Gastroesophageal sphincter (tissue), 4 donors: ENCODE results near the gene KLF17. TPM values are rescaled to one million over a fixed set of nuclear protein-coding genes. Genes with fewer than 3 reads are reported as not detected.

ENCODE experiments used
- ATAC-seq: fragments of 150-250 bp; one replicate; pipeline ENCODE4 v1.9.1; 2016; ENCODE audit warnings: mild to moderate bottlenecking, moderate library complexity
- H3K27ac ChIP-seq, 4 donors: fragments of 200-600 bp; sonication (generic) in 3 of 4; 1 replicate in 3 of 4; 2 replicates in 1 of 4; pipeline ENCODE4 v1.5.1; 2016 to 2019
- H3K27me3 ChIP-seq: fragments of 200-600 bp; sonication (generic); one replicate; pipeline ENCODE4 v1.5.1; 2019
- H3K36me3 ChIP-seq, 2 donors: fragments of 200-600 bp; sonication (generic); one replicate each; pipeline ENCODE4 v1.5.1; 2019; ENCODE audit warnings: control low read depth in 1 of 2
- H3K4me1 ChIP-seq, 3 donors: fragments of 200-600 bp; sonication (generic); 1 replicate in 2 of 3; 2 replicates in 1 of 3; pipeline ENCODE4 v1.5.1; 2016 to 2019; ENCODE audit warnings: control low read depth in 2 of 3
- H3K4me3 ChIP-seq, 2 donors: fragments of 200-600 bp; sonication (generic); one replicate each; pipeline ENCODE4 v1.5.1; 2019; ENCODE audit warnings: mild to moderate bottlenecking in 1 of 2, moderate library complexity in 1 of 2
- H3K9me3 ChIP-seq, 3 donors: fragments of 200-600 bp; sonication (generic); one replicate each; pipeline ENCODE4 v1.5.1; 2017 to 2019; ENCODE audit warnings: control low read depth in 2 of 3
- CTCF ChIP-seq, 4 experiments: fragments of 200-600 bp in 2 of 4; fragments of 450-650 bp in 2 of 4; sonication (generic) in 1 of 4; IDR thresholded peaks; one replicate each; pipeline ENCODE4 v1.5.1; 2017 to 2019; ENCODE audit warnings: antibody characterized with exemption in 4 of 4, mild to moderate bottlenecking in 2 of 4, moderate library complexity in 2 of 4
- EP300 ChIP-seq: sonication (generic); formaldehyde crosslinking; IDR thresholded peaks from one replicate; pipeline ENCODE4 v1.6.1; 2017; ENCODE audit warnings: antibody characterized with exemption, mild to moderate bottlenecking
- POLR2A ChIP-seq, 2 donors: fragments of 450-650 bp; IDR thresholded peaks; one replicate each; pipeline ENCODE4 v1.6.1; 2017; ENCODE audit warnings: antibody characterized with exemption in 2 of 2, mild to moderate bottlenecking in 2 of 2, moderate library complexity in 1 of 2
- POLR2AphosphoS5 ChIP-seq: sonication (generic); formaldehyde crosslinking; IDR thresholded peaks from one replicate; pipeline ENCODE4 v1.6.1; 2017; ENCODE audit warnings: antibody characterized with exemption
- WGBS, 2 donors: methylation state at CpG; one replicate each; pipeline ENCODE4 v1.1.5; 2018; ENCODE audit warnings: low coverage in 1 of 2; 5-methylcytosine and 5-hydroxymethylcytosine counted together
- total RNA-seq, 4 donors: library from RNA; depleted of rRNA; stranded (reverse); fragments of >200 nt; gene quantifications; one replicate each; pipeline ENCODE4 v1.1.0, GENCODE V29; 2016

Gene KLF17
- total RNA-seq, 4 donors from 2014 or later = 0.13 to 1.3 (median 0.41) TPM

GRCh38 chr1:44108241-44108640 lies 10.4 kb upstream of the KLF17 start:
- WGBS, 2 donors = 80% methylated on average over 1 of the region's 1 CpG
- H3K27ac ChIP-seq = no peak overlapping the region
- H3K9me3 ChIP-seq = no peaks in the 10 kb centered on the region
- H3K4me1 ChIP-seq = no peaks in the 10 kb centered on the region
- H3K36me3 ChIP-seq = no peaks in the 10 kb centered on the region
- no peak overlapping the region for H3K4me3 ChIP-seq
- H3K27me3 ChIP-seq = peaks cover 12% of the 10 kb centered on the region
- no peak for TF ChIP-seq EP300
- TF ChIP-seq POLR2A (IDR thresholded peaks at IDR 0.05) = no peak
- TF ChIP-seq POLR2AphosphoS5 = no peak
- TF ChIP-seq CTCF (IDR thresholded peaks at IDR 0.05) = no peak
- no peak for ATAC-seq

DNA sequence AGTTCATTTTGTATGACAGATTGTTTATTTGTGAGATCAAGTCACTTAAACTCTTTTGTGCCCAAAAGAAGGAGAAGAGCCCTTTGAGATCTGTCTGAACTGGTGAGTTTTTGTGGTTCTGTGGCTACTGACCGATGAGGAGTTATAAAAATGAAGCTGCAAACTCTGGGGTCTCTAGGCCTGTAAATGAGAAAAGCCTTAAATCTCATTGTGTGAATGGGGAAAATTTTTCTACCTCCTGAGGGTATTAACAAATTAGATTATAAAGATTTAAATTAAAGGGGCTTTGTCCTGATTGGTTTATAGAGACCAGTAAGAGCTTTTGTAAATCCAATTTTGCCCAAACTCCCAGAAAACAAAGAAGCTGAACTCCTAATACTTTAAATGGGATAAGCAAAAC lies 9.7 kb upstream of the KLF17 start:
- 100% methylated on average over 1 of the region's 1 CpG for WGBS, 2 donors
- Histone ChIP-seq H3K27me3 (peaks cover 5% of the 10 kb centered on the region), H3K4me1 (no peaks in the 10 kb centered on the region), H3K9me3 (no peaks in the 10 kb centered on the region), H3K4me3 (no peak overlapping the region), H3K36me3 (no peaks in the 10 kb centered on the region), H3K27ac (no peak overlapping the region)
- ATAC-seq = no peak
- no peak for TF ChIP-seq EP300
- TF ChIP-seq CTCF (IDR thresholded peaks at IDR 0.05) = no peak
- no peak for TF ChIP-seq POLR2A (IDR thresholded peaks at IDR 0.05)
- no peak for TF ChIP-seq POLR2AphosphoS5

DNA sequence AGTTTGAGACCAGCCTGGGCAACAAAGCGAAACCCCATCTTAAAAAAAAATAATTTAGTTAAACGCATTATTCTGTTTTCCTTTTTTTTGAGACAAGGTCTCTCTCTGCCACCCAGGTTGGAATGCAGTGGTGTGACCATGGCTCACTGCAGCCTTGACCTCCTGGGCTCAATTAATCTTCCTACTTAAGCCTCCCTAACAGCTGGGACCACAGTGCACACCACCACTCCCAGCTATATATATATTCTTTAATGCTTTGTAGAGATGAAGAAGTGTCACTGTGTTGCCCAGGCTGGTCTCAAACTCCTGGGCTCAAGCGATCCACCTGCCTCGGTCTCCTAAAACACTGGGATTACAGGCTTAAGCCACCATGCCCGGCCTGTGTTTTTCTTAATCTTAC lies 7.7 kb upstream of the KLF17 start:
- H3K4me1 ChIP-seq = no peaks in the 10 kb centered on the region
- 92 to 100% methylated on average over 5 of the region's 5 CpGs for WGBS, 2 donors
- H3K36me3 ChIP-seq = no peaks in the 10 kb centered on the region
- H3K27me3 ChIP-seq = peaks cover 5% of the 10 kb centered on the region
- TF ChIP-seq POLR2A (IDR thresholded peaks at IDR 0.05) = no peak
- TF ChIP-seq CTCF (IDR thresholded peaks at IDR 0.05) = no peak
- TF ChIP-seq POLR2AphosphoS5 = no peak
- TF ChIP-seq EP300 = no peak
- H3K4me3 ChIP-seq = no peak overlapping the region
- H3K9me3 ChIP-seq = no peaks in the 10 kb centered on the region
- no peak overlapping the region for H3K27ac ChIP-seq
- no peak for ATAC-seq

DNA sequence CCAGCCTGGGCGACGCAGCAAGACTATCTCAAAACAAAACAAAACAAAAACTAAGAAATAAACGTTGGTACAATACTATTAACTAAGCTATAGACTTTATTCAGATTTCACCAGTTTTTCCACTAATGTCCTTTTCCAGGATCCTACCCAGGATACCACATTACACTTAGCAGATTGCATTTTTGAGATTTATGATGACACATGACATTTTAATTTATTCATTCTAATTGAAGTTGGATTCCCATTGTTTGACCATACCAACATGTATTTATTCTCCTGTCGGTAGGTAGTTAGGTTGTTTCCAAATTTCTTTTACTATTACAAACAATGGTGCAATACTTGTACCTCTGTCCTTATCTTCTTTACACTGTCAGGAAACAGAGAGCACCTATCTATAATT lies 6.8 kb upstream of the KLF17 start:
- no peaks in the 10 kb centered on the region for H3K4me1 ChIP-seq
- peaks cover 5% of the 10 kb centered on the region for H3K27me3 ChIP-seq
- no peaks in the 10 kb centered on the region for H3K36me3 ChIP-seq
- no peak for TF ChIP-seq POLR2A (IDR thresholded peaks at IDR 0.05)
- no peak for TF ChIP-seq CTCF (IDR thresholded peaks at IDR 0.05)
- TF ChIP-seq POLR2AphosphoS5 = no peak
- TF ChIP-seq EP300 = no peak
- WGBS, 2 donors = 79 to 90% methylated on average over 3 to 4 of the region's 4 CpGs
- H3K4me3 ChIP-seq = no peak overlapping the region
- H3K9me3 ChIP-seq = no peaks in the 10 kb centered on the region
- no peak overlapping the region for H3K27ac ChIP-seq
- ATAC-seq = no peak

DNA sequence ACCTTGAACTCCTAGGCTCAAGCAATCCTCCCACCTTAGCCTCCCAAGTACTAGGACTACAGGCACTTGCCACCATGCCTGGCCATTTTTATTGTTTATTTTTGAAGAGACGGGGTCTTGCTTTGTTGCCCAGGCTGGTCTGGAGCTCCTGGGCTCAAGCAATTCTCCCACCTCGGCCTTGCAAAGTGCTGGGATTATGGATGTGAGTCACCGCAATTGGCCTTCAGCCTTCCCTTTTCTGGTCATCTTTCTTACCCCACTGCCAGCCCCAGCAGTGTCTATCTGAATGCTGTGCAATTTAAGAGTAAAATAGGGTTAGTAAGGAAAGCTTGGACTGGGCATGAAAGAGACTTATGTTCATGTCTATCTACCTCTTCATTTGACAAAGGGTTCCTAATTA lies 6.1 kb upstream of the KLF17 start:
- Histone ChIP-seq H3K27me3 (no peaks in the 10 kb centered on the region), H3K36me3 (no peaks in the 10 kb centered on the region), H3K4me3 (no peak overlapping the region), H3K9me3 (no peaks in the 10 kb centered on the region), H3K27ac (no peak overlapping the region), H3K4me1 (no peaks in the 10 kb centered on the region)
- TF ChIP-seq POLR2A (IDR thresholded peaks at IDR 0.05) (no peak), POLR2AphosphoS5 (no peak), CTCF (IDR thresholded peaks at IDR 0.05) (no peak), EP300 (no peak)
- no peak for ATAC-seq
- WGBS, 2 donors = 36 to 73% methylated on average over 2 to 3 of the region's 3 CpGs
